ENCODE measurements around the gene FOXO4.

The FOXO4 gene

DNA sequence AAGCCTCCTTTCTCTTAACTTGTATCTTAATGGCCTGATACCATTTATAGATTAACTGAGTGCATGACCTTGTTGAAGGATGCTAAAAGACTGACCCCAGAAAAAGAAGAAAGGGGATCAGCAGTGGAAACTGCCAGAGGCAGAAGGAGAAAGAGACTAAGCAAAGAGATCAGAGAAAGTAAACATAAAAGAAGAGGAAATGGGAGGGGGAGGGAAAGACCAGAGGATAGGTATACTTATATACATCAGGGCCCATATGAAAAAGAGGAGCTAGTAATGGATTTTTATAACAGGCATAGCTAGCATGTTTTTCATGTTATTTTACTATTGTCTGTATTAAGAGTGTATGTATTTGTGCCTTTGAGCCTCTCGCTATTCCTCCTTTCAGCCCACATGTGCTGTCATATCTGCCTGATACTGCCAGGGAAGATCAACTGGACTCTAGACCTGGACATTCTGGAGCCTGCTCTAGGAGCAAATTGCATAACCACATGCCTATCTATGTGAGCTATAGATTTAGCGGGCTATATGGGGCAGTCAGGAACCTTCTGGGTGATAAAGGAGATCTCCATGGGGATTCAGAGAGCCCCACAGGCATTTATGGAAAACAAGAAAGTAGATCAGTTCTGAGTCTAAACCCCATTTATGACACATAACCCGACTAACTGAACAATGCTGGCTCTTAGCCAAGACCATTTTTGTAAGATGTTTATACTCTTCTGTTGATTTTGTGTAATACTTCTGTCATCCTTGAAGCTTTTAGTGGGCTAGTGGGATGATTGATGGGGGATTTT is 14.1 kb upstream of the FOXO4 start:
- no peaks in the 10 kb centered on the region for H3K36me3 ChIP-seq (ENCODE audit: control insufficient read depth, insufficient read depth, low read length, severe bottlenecking)
- H3K9ac ChIP-seq (ENCODE audit: low read length), result no peak overlapping the region
- H3K4me3 ChIP-seq (ENCODE audit: low read length), result no peak overlapping the region
- H3K4me1 ChIP-seq (ENCODE audit: control insufficient read depth, insufficient read depth, low read length), result no peaks in the 10 kb centered on the region
- H3K27me3 ChIP-seq (replicated peaks; ENCODE audit: control insufficient read depth, insufficient read depth, low read length), result peaks cover 9% of the 10 kb centered on the region
- DNase-seq (ENCODE audit: low read depth), result peak; percentile 34
- H3K9me3 ChIP-seq (ENCODE audit: control insufficient read depth, low read length), result no peaks in the 10 kb centered on the region

GRCh38 chrX:71082124-71082647 is 13.5 kb upstream of the FOXO4 start:
- Histone ChIP-seq H3K4me3 (ENCODE audit: low read length) (no peak overlapping the region), H3K27me3 (replicated peaks; ENCODE audit: control insufficient read depth, insufficient read depth, low read length) (peaks cover 4% of the 10 kb centered on the region)
- no peak for DNase-seq (ENCODE audit: low read depth)

GRCh38 chrX:71082822-71083221 is 12.8 kb upstream of the FOXO4 start:
- peaks cover 4% of the 10 kb centered on the region for H3K27me3 ChIP-seq (replicated peaks; ENCODE audit: control insufficient read depth, insufficient read depth, low read length)

More at GRCh38 chrX:71082124-71082647, 13.5 kb upstream of the FOXO4 start:
- Histone ChIP-seq H3K9me3 (ENCODE audit: control insufficient read depth, low read length) (no peaks in the 10 kb centered on the region), H3K36me3 (ENCODE audit: control insufficient read depth, insufficient read depth, low read length, severe bottlenecking) (no peaks in the 10 kb centered on the region), H3K4me1 (ENCODE audit: control insufficient read depth, insufficient read depth, low read length) (no peaks in the 10 kb centered on the region), H3K9ac (ENCODE audit: low read length) (no peak overlapping the region)

GRCh38 chrX:71085900-71086299 is 9.8 kb upstream of the FOXO4 start:
- no peak for DNase-seq (ENCODE audit: low read depth)
- no peaks in the 10 kb centered on the region for H3K4me1 ChIP-seq (ENCODE audit: control insufficient read depth, insufficient read depth, low read length)
- H3K4me3 ChIP-seq (ENCODE audit: low read length), result no peak overlapping the region
- H3K9me3 ChIP-seq (ENCODE audit: control insufficient read depth, low read length), result no peaks in the 10 kb centered on the region
- peaks cover 4% of the 10 kb centered on the region for H3K27me3 ChIP-seq (replicated peaks; ENCODE audit: control insufficient read depth, insufficient read depth, low read length)
- H3K9ac ChIP-seq (ENCODE audit: low read length), result no peak overlapping the region
- H3K36me3 ChIP-seq (ENCODE audit: control insufficient read depth, insufficient read depth, low read length, severe bottlenecking), result no peaks in the 10 kb centered on the region

More at GRCh38 chrX:71082822-71083221, 12.8 kb upstream of the FOXO4 start:
- H3K9ac ChIP-seq (ENCODE audit: low read length), result no peak overlapping the region
- no peak for DNase-seq (ENCODE audit: low read depth)
- H3K9me3 ChIP-seq (ENCODE audit: control insufficient read depth, low read length), result no peaks in the 10 kb centered on the region
- H3K4me1 ChIP-seq (ENCODE audit: control insufficient read depth, insufficient read depth, low read length), result no peaks in the 10 kb centered on the region
- no peak overlapping the region for H3K4me3 ChIP-seq (ENCODE audit: low read length)
- H3K36me3 ChIP-seq (ENCODE audit: control insufficient read depth, insufficient read depth, low read length, severe bottlenecking), result no peaks in the 10 kb centered on the region

GRCh38 chrX:71091263-71091662 is 4.4 kb upstream of the FOXO4 start:
- no peaks in the 10 kb centered on the region for H3K36me3 ChIP-seq (ENCODE audit: control insufficient read depth, insufficient read depth, low read length, severe bottlenecking)
- no peak for DNase-seq (ENCODE audit: low read depth)
- H3K4me3 ChIP-seq (ENCODE audit: low read length), result no peak overlapping the region
- no peak overlapping the region for H3K9ac ChIP-seq (ENCODE audit: low read length)
- no peaks in the 10 kb centered on the region for H3K9me3 ChIP-seq (ENCODE audit: control insufficient read depth, low read length)
- H3K4me1 ChIP-seq (ENCODE audit: control insufficient read depth, insufficient read depth, low read length), result peaks cover 2% of the 10 kb centered on the region
- H3K27me3 ChIP-seq (replicated peaks; ENCODE audit: control insufficient read depth, insufficient read depth, low read length), result peaks cover 1% of the 10 kb centered on the region

DNA sequence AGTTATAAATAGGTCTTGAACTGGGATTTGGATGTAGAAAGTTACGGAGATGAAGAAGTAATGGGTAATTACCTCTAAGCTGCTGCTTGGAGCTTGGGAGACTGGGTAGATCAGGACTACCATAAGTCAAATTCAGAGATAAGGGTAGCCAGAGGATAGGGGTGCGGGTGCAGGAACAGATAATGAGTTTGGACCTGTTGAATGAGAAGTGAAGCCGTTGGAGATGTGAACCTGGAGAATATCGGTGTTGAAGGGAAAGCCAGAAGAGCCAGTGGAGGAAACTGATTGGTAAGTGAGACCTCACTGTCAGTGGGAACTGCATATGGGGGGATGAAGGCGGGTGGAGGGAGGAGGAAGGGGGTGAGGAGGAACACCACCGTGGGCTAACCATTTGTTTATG is 618 bp upstream of the FOXO4 start:
- peak overlapping the region; percentile 80 for H3K9ac ChIP-seq (ENCODE audit: low read length)
- peaks cover 2% of the 10 kb centered on the region for H3K4me1 ChIP-seq (ENCODE audit: control insufficient read depth, insufficient read depth, low read length)
- H3K27me3 ChIP-seq (replicated peaks; ENCODE audit: control insufficient read depth, insufficient read depth, low read length), result peaks cover 13% of the 10 kb centered on the region
- peak; percentile 4 for DNase-seq (ENCODE audit: low read depth)
- no peaks in the 10 kb centered on the region for H3K36me3 ChIP-seq (ENCODE audit: control insufficient read depth, insufficient read depth, low read length, severe bottlenecking)
- H3K4me3 ChIP-seq (ENCODE audit: low read length), result peak overlapping the region; percentile 84
- no peaks in the 10 kb centered on the region for H3K9me3 ChIP-seq (ENCODE audit: control insufficient read depth, low read length)

GRCh38 chrX:71095981-71096759 is 519 bp downstream of the FOXO4 start:
- no peak for DNase-seq (ENCODE audit: low read depth)
- Histone ChIP-seq H3K27me3 (replicated peaks; ENCODE audit: control insufficient read depth, insufficient read depth, low read length) (peaks cover 18% of the 10 kb centered on the region), H3K4me1 (ENCODE audit: control insufficient read depth, insufficient read depth, low read length) (peaks cover 2% of the 10 kb centered on the region), H3K9me3 (ENCODE audit: control insufficient read depth, low read length) (no peaks in the 10 kb centered on the region), H3K36me3 (ENCODE audit: control insufficient read depth, insufficient read depth, low read length, severe bottlenecking) (no peaks in the 10 kb centered on the region), H3K4me3 (ENCODE audit: low read length) (peak overlapping the region; percentile 86), H3K9ac (ENCODE audit: low read length) (peak overlapping the region; percentile 77)

DNA sequence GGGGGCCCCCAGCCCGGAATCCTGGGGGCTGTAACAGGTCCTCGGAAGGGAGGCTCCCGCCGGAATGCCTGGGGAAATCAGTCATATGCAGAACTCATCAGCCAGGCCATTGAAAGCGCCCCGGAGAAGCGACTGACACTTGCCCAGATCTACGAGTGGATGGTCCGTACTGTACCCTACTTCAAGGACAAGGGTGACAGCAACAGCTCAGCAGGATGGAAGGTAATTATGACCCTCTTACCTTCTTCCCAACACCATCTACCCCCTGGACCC is 1.0 kb downstream of the FOXO4 start:
- Histone ChIP-seq H3K27me3 (replicated peaks; ENCODE audit: control insufficient read depth, insufficient read depth, low read length) (peaks cover 24% of the 10 kb centered on the region), H3K9ac (ENCODE audit: low read length) (peak overlapping the region; percentile 77)
- no peak for DNase-seq (ENCODE audit: low read depth)

DNA sequence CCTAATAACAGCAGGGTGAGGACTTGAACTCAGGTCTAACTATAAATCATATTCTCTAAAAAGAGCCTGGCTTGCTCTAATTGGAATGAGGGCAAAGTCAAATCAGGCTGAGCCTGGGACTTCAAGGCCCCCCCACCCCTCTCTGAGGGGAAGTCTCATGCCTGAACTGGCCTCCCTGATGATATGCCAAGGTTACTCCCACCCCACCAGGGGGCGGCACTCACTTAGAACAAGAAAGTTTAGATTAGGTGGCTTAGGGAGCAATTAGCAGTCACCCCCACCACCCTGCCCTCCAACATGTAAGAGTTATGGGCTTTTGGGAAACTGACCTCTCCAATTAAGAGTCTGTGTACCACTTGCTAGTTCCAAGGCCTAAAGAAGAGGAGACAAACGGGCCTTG is 2.7 kb downstream of the FOXO4 start:
- Histone ChIP-seq H3K36me3 (ENCODE audit: control insufficient read depth, insufficient read depth, low read length, severe bottlenecking) (no peaks in the 10 kb centered on the region), H3K9me3 (ENCODE audit: control insufficient read depth, low read length) (no peaks in the 10 kb centered on the region), H3K4me1 (ENCODE audit: control insufficient read depth, insufficient read depth, low read length) (peaks cover 2% of the 10 kb centered on the region), H3K27me3 (replicated peaks; ENCODE audit: control insufficient read depth, insufficient read depth, low read length) (peaks cover 26% of the 10 kb centered on the region), H3K9ac (ENCODE audit: low read length) (no peak overlapping the region), H3K4me3 (ENCODE audit: low read length) (no peak overlapping the region)
- peak; percentile 59 for DNase-seq (ENCODE audit: low read depth)

More for the DNA sequence above, 1.0 kb downstream of the FOXO4 start:
- Histone ChIP-seq H3K4me1 (ENCODE audit: control insufficient read depth, insufficient read depth, low read length) (peaks cover 2% of the 10 kb centered on the region), H3K9me3 (ENCODE audit: control insufficient read depth, low read length) (no peaks in the 10 kb centered on the region), H3K36me3 (ENCODE audit: control insufficient read depth, insufficient read depth, low read length, severe bottlenecking) (no peaks in the 10 kb centered on the region), H3K4me3 (ENCODE audit: low read length) (peak overlapping the region; percentile 86)

- H3K4me1 ChIP-seq (ENCODE audit: control insufficient read depth, insufficient read depth, low read length), result peaks cover 2% of the 10 kb centered on the region
- H3K4me3 ChIP-seq (ENCODE audit: low read length), result no peak overlapping the region
- DNase-seq (ENCODE audit: low read depth), result no peak
- peaks cover 26% of the 10 kb centered on the region for H3K27me3 ChIP-seq (replicated peaks; ENCODE audit: control insufficient read depth, insufficient read depth, low read length)
- no peak overlapping the region for H3K9ac ChIP-seq (ENCODE audit: low read length)
- H3K36me3 ChIP-seq (ENCODE audit: control insufficient read depth, insufficient read depth, low read length, severe bottlenecking), result no peaks in the 10 kb centered on the region
- H3K9me3 ChIP-seq (ENCODE audit: control insufficient read depth, low read length), result no peaks in the 10 kb centered on the region
Measured at GRCh38 chrX:71098951-71099506, 3.4 kb downstream of the FOXO4 start.

GRCh38 chrX:71099736-71100135 is 4.1 kb downstream of the FOXO4 start:
- peaks cover 28% of the 10 kb centered on the region for H3K27me3 ChIP-seq (replicated peaks; ENCODE audit: control insufficient read depth, insufficient read depth, low read length)
- no peak for DNase-seq (ENCODE audit: low read depth)

More at GRCh38 chrX:71099736-71100135, 4.1 kb downstream of the FOXO4 start:
- Histone ChIP-seq H3K4me3 (ENCODE audit: low read length) (no peak overlapping the region), H3K9me3 (ENCODE audit: control insufficient read depth, low read length) (no peaks in the 10 kb centered on the region), H3K36me3 (ENCODE audit: control insufficient read depth, insufficient read depth, low read length, severe bottlenecking) (no peaks in the 10 kb centered on the region), H3K4me1 (ENCODE audit: control insufficient read depth, insufficient read depth, low read length) (peaks cover 2% of the 10 kb centered on the region), H3K9ac (ENCODE audit: low read length) (no peak overlapping the region)
